Stimulated activated CD8-positive, alpha-beta memory T cell treated with anti-CD3 and anti-CD28 coated beads, Interleukin-12 subunit alpha, Interleukin-12 subunit beta, amount 100 ng/mL, for 24 hours (primary cell): ENCODE results near the gene IL11.
"Not testable (repeated sequence)": the region's sequence is repeated elsewhere in the genome, so short reads cannot be mapped to it uniquely, and the experiment has no call there.

Source experiments
- DNase-seq: peaks from one replicate; pipeline ENCODE4 v3.0.0-alpha.2; 2020; ENCODE audit errors: extremely low read depth

IL11 gene

DNA sequence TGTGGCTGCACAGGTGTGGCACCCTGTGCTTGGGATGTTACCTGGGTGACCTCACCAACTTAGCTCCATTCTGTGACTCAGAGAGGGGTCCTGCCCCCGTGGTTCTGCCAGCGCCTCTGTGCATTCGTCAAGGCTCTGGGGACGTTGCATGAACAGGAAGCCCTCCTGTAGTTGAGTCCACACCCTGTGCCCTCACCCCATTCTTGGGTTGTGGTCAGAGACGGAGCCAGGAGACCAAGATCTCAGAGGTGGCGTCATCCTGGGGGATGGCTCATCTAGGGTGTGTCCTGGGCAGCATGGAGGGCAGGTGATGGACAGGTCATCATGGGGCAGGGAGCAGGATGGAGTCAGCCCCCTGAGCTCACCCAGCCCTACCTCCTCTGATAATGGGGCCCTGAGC is 18.2 kb downstream of the IL11 start:
- no peak for DNase-seq

GRCh38 chr19:55350620-55351315 is 19.5 kb downstream of the IL11 start:
- DNase-seq: no peak

- DNase-seq: no peak
These were observed 21.8 kb downstream of the IL11 start for GRCh38 chr19:55348317-55349034.

DNA sequence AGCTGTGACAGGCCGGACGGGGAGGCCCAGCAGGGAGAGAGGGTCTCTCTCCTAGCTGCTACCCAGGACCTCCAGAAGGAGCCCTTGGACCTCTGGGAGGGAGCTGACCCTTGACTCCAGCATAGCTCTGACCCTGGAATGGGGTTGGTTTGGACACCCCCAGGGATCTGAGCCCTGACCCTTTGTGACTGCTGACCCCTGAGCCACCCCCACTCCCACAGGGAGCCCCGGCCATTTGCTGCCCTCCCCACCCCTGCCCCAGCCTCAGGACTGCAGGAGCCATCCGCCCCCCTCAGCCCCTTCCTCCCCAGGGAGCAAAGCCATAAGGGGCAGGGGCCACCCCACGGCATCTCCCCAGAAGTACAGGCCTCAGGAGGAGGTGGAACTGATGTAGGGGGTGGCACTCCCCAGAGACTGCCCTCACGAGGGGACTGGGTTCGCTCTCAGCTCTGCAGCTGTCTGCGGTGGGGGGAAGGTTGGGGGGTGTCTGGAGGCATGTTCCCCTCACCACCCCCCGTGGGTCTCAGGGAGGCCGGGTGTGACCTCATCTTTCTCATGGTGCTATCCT is 22.7 kb downstream of the IL11 start:
- no peak for DNase-seq

DNA sequence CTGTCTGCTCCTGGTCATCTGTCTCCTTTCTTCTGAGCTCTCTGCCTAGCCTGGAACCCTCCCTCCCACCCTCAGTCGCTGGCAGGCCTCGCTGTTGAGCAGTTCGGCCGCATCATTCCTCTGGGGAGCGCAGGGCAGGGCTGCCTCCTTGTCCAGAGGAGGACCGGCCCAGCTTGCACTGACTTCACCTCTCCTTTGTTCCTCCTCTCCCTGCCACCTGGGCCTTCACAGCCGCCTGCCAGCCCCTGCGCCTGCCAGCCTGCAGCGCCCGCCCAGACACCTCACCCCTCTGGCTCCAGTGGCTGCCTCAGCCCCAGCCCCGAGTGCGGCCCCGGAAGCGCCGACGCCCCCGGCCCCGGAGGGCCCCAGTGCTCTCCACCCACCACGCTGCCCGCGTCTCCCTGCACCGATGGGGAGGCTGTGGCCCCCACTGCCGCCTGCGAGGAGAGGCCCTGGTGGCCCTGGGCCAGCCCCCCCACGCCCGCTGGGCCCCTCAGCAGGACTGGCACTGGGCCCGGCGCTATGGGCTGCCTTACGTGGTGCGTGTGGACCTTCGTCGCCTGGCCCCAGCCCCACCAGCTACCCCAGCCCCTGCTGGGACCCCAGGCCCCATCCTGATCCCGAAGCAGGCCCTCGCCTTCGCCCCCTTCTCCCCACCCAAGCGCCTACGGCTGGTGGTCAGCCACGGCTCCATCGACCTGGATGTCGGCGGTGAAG is 23.4 kb downstream of the IL11 start:
- no peak for DNase-seq

GRCh38 chr19:55345818-55346724 is 24.2 kb downstream of the IL11 start:
- DNase-seq: no peak

GRCh38 chr19:55345101-55345817 is 25.0 kb downstream of the IL11 start:
- no peak for DNase-seq

DNA sequence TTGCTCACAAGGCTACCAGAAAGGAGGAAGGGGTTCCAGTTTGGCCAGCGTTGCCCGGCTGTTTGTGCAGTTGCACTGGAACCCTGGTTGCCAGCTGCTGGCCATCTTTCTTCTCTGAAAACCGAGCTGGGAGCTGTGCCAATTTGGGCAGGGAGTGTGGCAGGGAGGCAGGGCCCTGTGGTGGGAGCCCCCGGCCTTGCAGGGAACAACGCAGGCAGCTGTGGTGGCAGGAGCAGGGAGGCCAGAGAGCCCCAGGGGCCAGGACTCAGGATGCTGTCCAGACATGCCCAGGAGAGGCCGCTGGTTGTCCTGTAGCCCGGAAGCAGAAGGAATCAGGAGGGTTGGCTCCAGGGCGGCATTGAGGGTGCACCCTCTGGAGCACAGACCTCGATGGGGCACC is 25.8 kb downstream of the IL11 start:
- no peak for DNase-seq

- DNase-seq: no peak
These were observed 28.4 kb downstream of the IL11 start for GRCh38 chr19:55341595-55342531.

GRCh38 chr19:55341171-55341588 is 29.1 kb downstream of the IL11 start:
- peak; percentile 43 for DNase-seq

DNA sequence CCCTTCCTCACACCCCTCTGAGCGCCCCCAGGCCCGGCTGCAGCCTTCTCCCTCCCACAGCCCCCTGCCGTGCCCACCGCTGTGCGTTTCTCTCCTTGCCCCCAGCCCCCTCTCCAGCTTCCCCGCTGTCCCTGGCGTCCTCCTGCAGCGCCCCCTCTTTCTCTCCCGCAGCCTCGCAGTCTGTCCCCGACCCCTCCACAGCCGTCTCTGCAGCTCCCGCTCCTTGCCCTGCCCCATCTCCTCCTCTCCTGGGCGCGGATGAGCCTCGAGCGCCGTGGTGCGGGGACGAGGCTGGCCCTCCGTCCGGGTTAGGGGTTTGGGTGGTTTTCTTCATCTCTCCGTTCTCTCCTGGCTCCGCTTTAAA is 29.5 kb downstream of the IL11 start:
- DNase-seq: no peak

GRCh38 chr19:55339889-55340783 is 30.1 kb downstream of the IL11 start:
- DNase-seq: no peak

- peak; percentile 100 for DNase-seq
These were observed 31.0 kb downstream of the IL11 start, which contains the start of gene KMT5C for GRCh38 chr19:55339105-55339888. Gene KMT5C, plus strand, starts transcription at chr19:55339876. Its CDS starts 2,061 bp downstream, at chr19:55341937.

GRCh38 chr19:55336101-55336500 is 34.2 kb downstream of the IL11 start:
- DNase-seq: no peak

DNA sequence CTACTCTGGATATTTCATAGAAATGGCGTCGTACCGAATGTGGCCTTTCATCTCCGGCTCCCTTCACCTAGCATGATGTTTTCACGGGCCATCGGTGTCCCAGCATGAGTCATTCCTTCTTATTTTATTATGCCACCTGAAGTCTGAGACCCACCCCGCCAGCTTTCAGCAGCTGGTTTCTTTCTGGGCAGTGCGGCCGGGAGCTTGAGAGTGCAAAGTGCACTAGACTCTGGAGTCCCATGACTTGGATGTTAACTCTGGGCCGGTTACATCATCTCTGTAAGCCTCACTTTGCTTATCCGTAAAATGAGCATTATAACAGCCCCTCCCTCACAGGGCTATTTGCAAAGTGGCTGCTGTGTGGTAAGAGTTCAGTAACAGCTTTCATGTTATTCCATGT is 36.4 kb downstream of the IL11 start:
- DNase-seq: no peak

DNA sequence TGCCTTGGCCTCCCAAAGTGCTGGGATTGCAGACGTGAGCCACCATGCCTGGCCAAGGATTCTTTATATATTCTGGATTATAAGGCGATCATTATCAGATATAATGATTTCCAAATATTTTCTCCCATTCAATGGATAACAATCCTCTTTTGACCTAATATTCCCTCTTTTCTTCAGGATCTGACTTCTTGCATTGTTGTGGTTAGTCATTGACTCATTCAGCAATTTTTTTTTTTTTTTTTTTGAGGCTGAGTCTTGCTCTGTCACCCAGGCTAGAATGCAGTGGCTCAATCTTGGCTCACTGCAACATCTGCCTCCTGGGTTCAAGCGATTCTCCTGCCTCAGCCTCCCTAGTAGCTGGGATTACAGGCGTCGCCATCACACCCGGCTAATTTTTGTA is 40.5 kb downstream of the IL11 start:
- DNase-seq: not testable (repeated sequence)

DNA sequence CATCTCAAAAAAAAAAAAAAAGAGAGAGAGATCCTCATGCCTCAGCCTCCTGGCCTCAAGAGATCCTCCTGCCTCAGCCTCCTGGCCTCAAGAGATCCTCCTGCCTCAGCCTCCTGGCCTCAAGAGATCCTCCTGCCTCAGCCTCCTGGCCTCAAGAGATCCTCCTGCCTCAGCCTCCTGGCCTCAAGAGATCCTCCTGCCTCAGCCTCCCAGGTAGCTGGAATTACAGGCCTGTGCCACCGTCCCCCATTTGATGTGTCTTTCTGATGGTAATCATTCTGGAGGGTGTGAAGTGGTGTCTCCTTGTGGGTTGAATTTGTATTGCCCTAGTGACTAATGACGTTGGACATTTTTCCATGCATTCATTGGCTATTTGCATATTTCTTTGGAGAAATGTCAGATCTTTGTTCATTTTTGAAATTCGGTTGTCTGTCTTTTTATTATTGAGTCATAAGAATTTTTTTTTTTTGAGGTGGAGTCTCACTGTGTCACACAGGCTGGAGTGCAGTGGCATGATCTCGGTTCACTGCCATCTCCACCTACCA is 41.4 kb downstream of the IL11 start:
- DNase-seq: not testable (repeated sequence)
